PC-3 (cell line): ENCODE measurements around the gene XCL2. TPM values are rescaled to one million over a fixed set of nuclear protein-coding genes. Genes with fewer than 3 reads are reported as not detected.

Experiments
- ATAC-seq: fragments of 200-7000 bp; cut with Tn5 transposase; 2 replicates; pipeline ENCODE4 v1.9.1; 2020; ENCODE audit warnings: mild to moderate bottlenecking, moderate library complexity
- BruUV-seq: library from RNA; stranded (reverse); fragments of 400-500 nt; replicated peaks from 2 replicates; lab custom pipeline; 2021; lab: Mats Ljungman, UMichigan
- CTCF ChIA-PET: fragments of 300-600 bp; sonication (Branson Sonifier 250); formaldehyde crosslinking; loops from one replicate; lab custom pipeline; 2022; ENCODE audit warnings: antibody characterized with exemption; lab: Charles Lee
- POLR2A ChIA-PET: fragments of 300-600 bp; sonication (Branson Sonifier 250); formaldehyde crosslinking; loops from one replicate; lab custom pipeline; 2022; ENCODE audit warnings: antibody characterized with exemption; ENCODE audit not compliant: unreplicated experiment; lab: Charles Lee
- DNase-seq: peaks from one replicate; pipeline ENCODE4 v3.0.0-alpha.2; 2015
- H2AFZ ChIP-seq: fragments of 300-600 bp; sonication (generic); 2 replicates; pipeline ENCODE4 v1.6.0; 2016; ENCODE audit warnings: antibody characterized with exemption, low read length
- H3F3A ChIP-seq: fragments of 300-600 bp; sonication (generic); one replicate; pipeline ENCODE4 v1.6.0; 2017; ENCODE audit warnings: antibody characterized with exemption, low read length, control low read depth, mild to moderate bottlenecking; ENCODE audit not compliant: unreplicated experiment
- H3K27ac ChIP-seq: fragments of 300-600 bp; sonication (generic); 2 replicates; pipeline ENCODE4 v1.5.1; 2016; ENCODE audit warnings: mild to moderate bottlenecking, low read length
- H3K27me3 ChIP-seq: fragments of 300-600 bp; sonication (generic); 2 replicates; pipeline ENCODE4 v1.6.1; 2016; ENCODE audit warnings: low read length, mixed read lengths
- H3K36me3 ChIP-seq: fragments of 300-600 bp; sonication (generic); 2 replicates; pipeline ENCODE4 v1.6.1; 2016; ENCODE audit warnings: low read depth, mixed run types, low read length, mixed read lengths
- H3K4me1 ChIP-seq: fragments of 300-600 bp; sonication (generic); 2 replicates; pipeline ENCODE4 v1.5.1; 2016; ENCODE audit warnings: low read length; ENCODE audit not compliant: insufficient read depth
- H3K4me2 ChIP-seq: fragments of 300-600 bp; sonication (generic); 2 replicates; pipeline ENCODE4 v1.6.0; 2016; ENCODE audit warnings: low read length
- H3K4me3 ChIP-seq: fragments of 300-600 bp; sonication (generic); 2 replicates; pipeline ENCODE4 v1.5.1; 2016; ENCODE audit warnings: mild to moderate bottlenecking, low read length, mixed read lengths
- H3K79me2 ChIP-seq: fragments of 300-600 bp; sonication (generic); 2 replicates; pipeline ENCODE4 v1.6.1; 2017; ENCODE audit warnings: low read length, mixed read lengths
- H3K9ac ChIP-seq: fragments of 300-600 bp; sonication (generic); 2 replicates; pipeline ENCODE4 v1.6.0; 2016; ENCODE audit warnings: mild to moderate bottlenecking, low read length
- H3K9me2 ChIP-seq: fragments of 300-600 bp; sonication (generic); replicated peaks from 2 replicates; pipeline ENCODE4 v1.6.1; 2016; ENCODE audit warnings: mixed run types, low read length, mixed read lengths
- H3K9me3 ChIP-seq: fragments of 300-600 bp; sonication (generic); 2 replicates; pipeline ENCODE4 v1.6.1; 2016; ENCODE audit warnings: low read length, mixed read lengths
- H4K20me1 ChIP-seq: fragments of 300-600 bp; sonication (generic); 2 replicates; pipeline ENCODE4 v1.6.1; 2016; ENCODE audit warnings: low read length, mixed read lengths
- CTCF ChIP-seq: fragments of 300-600 bp; sonication (generic); conservative IDR thresholded peaks from 2 replicates; pipeline ENCODE4 v1.5.1; 2017; ENCODE audit warnings: antibody characterized with exemption, low read depth, mild to moderate bottlenecking, low read length
- EZH2 ChIP-seq: fragments of 300-600 bp; sonication (generic); IDR thresholded peaks from one replicate; pipeline ENCODE4 v1.6.1; 2017; ENCODE audit warnings: antibody characterized with exemption, mild to moderate bottlenecking, low read length; ENCODE audit not compliant: unreplicated experiment
- EZH2phosphoT487 ChIP-seq: fragments of 300-600 bp; sonication (generic); IDR thresholded peaks from 2 replicates; pipeline ENCODE4 v1.6.1; 2018; ENCODE audit warnings: mild to moderate bottlenecking, antibody characterized with exemption, low read length, borderline replicate concordance
- intact Hi-C: fragments of 100-400 bp; cut with micrococcal nuclease; formaldehyde crosslinking; loops from 2 replicates; pipeline ENCODE4 v1.9.0; 2023
- total RNA-seq: library from RNA; depleted of rRNA; stranded (reverse); fragments of >200 nt; gene quantifications from 2 replicates; pipeline ENCODE4 v1.2.3, GENCODE V29; 2014

XCL2 gene
- total RNA-seq, 1 experiment from 2014 or later, result not detected

- Histone ChIP-seq H3K4me1 (no peaks in the 10 kb centered on the region), H3K4me2 (no peak overlapping the region), H3K27me3 (peaks cover 26% of the 10 kb centered on the region), H3K9me2 (no peaks in the 10 kb centered on the region), H3K79me2 (no peaks in the 10 kb centered on the region), H3K9me3 (no peaks in the 10 kb centered on the region), H3F3A (no peaks in the 10 kb centered on the region), H3K36me3 (no peaks in the 10 kb centered on the region), H3K4me3 (no peak overlapping the region), H4K20me1 (no peaks in the 10 kb centered on the region), H2AFZ (no peak overlapping the region), H3K27ac (no peak overlapping the region), H3K9ac (no peak overlapping the region)
- intact Hi-C loops, result no loop called here
- no TSS peak for BruUV-seq
- ChIA-PET POLR2A (no interaction called here), CTCF (no interaction called here)
- no peak for TF ChIP-seq EZH2
- TF ChIP-seq CTCF, result no peak
- TF ChIP-seq EZH2phosphoT487, result no peak
- no peak for DNase-seq
- ATAC-seq, result no peak
Observed at GRCh38 chr1:168572633-168573032, 28.8 kb upstream of the XCL2 start.

GRCh38 chr1:168570652-168571051 lies 26.9 kb upstream of the XCL2 start:
- no peaks in the 10 kb centered on the region for H3K79me2 ChIP-seq
- ChIA-PET CTCF (interaction anchor here (2.0 kb wide), 1 partner anchor 228 kb away, joined by 6 read pairs; no protein-coding TSS in a partner anchor), POLR2A (no interaction called here)
- no peaks in the 10 kb centered on the region for H3K4me1 ChIP-seq
- H3K27ac ChIP-seq, result no peak overlapping the region
- no peaks in the 10 kb centered on the region for H3F3A ChIP-seq
- H3K9me2 ChIP-seq, result no peaks in the 10 kb centered on the region
- ATAC-seq (no peak), DNase-seq (no peak)
- no peaks in the 10 kb centered on the region for H3K9me3 ChIP-seq
- intact Hi-C loops, result no loop called here
- H3K27me3 ChIP-seq, result peaks cover 32% of the 10 kb centered on the region
- H4K20me1 ChIP-seq, result no peaks in the 10 kb centered on the region
- TF ChIP-seq EZH2 (no peak), CTCF (no peak), EZH2phosphoT487 (no peak)
- no TSS peak for BruUV-seq
- H2AFZ ChIP-seq, result no peak overlapping the region
- H3K9ac ChIP-seq, result no peak overlapping the region
- H3K4me2 ChIP-seq, result no peak overlapping the region
- H3K4me3 ChIP-seq, result no peak overlapping the region
- no peaks in the 10 kb centered on the region for H3K36me3 ChIP-seq

- no peak for TF ChIP-seq EZH2phosphoT487
- no peak for TF ChIP-seq CTCF
- TF ChIP-seq EZH2, result no peak
- intact Hi-C loops, result no loop called here
- Histone ChIP-seq H3F3A (no peaks in the 10 kb centered on the region), H3K4me1 (no peaks in the 10 kb centered on the region), H3K9me3 (no peaks in the 10 kb centered on the region), H3K27ac (no peak overlapping the region), H3K4me3 (no peak overlapping the region), H3K36me3 (no peaks in the 10 kb centered on the region), H3K79me2 (no peaks in the 10 kb centered on the region), H3K27me3 (peaks cover 55% of the 10 kb centered on the region), H3K9ac (no peak overlapping the region), H3K9me2 (no peaks in the 10 kb centered on the region), H4K20me1 (no peaks in the 10 kb centered on the region), H3K4me2 (no peak overlapping the region), H2AFZ (no peak overlapping the region)
- BruUV-seq, result no TSS peak
- DNase-seq (no peak), ATAC-seq (no peak)
- ChIA-PET CTCF (no interaction called here), POLR2A (no interaction called here)
Observed at GRCh38 chr1:168568346-168568745, 24.5 kb upstream of the XCL2 start.
